Peyer's patch (tissue), 4 donors: ENCODE results near the gene TMEM141. TPM values are rescaled to one million over a fixed set of nuclear protein-coding genes. Genes with fewer than 3 reads are reported as not detected.

ENCODE experiments used
- DNase-seq, 3 donors: peaks; one replicate each; pipeline ENCODE4 v3.0.0-alpha.2; 2017 to 2019
- H3K27ac ChIP-seq, 4 donors: fragments of 200-600 bp; sonication (generic); one replicate each; pipeline ENCODE4 v1.5.1; 2016 to 2019
- H3K27me3 ChIP-seq, 2 donors: fragments of 200-600 bp; sonication (generic); one replicate each; pipeline ENCODE4 v1.5.1; 2019
- H3K36me3 ChIP-seq, 3 donors: fragments of 200-600 bp; sonication (generic); one replicate each; pipeline ENCODE4 v1.5.1; 2016 to 2019
- H3K4me1 ChIP-seq, 4 donors: fragments of 200-600 bp; sonication (generic); one replicate each; pipeline ENCODE4 v1.5.1; 2016 to 2019
- H3K4me3 ChIP-seq, 4 donors: fragments of 200-600 bp; sonication (generic); 1 replicate in 3 of 4; 2 replicates in 1 of 4; pipeline ENCODE4 v1.5.1; 2016 to 2019; ENCODE audit warnings: mild to moderate bottlenecking in 1 of 4
- H3K9me3 ChIP-seq, 4 donors: fragments of 200-600 bp; sonication (generic); one replicate each; pipeline ENCODE4 v1.5.1; 2016 to 2019; ENCODE audit warnings: mild to moderate bottlenecking in 1 of 4
- CTCF ChIP-seq, 6 experiments: fragments of 450-650 bp in 4 of 6; fragments of 200-600 bp in 2 of 6; sonication (generic) in 1 of 6; IDR thresholded peaks; one replicate each; pipeline ENCODE4 v1.5.1; 2017 to 2019; ENCODE audit warnings: antibody characterized with exemption in 6 of 6, mild to moderate bottlenecking in 3 of 6, moderate library complexity in 1 of 6
- POLR2A ChIP-seq, 2 donors: fragments of 450-650 bp; IDR thresholded peaks; one replicate each; pipeline ENCODE4 v1.5.1; 2017; ENCODE audit warnings: antibody characterized with exemption in 2 of 2, mild to moderate bottlenecking in 2 of 2, moderate library complexity in 2 of 2
- total RNA-seq, 4 donors: library from RNA; depleted of rRNA; stranded (reverse); fragments of >200 nt; gene quantifications; one replicate each; pipeline ENCODE4 v1.1.0, GENCODE V29; 2016

TMEM141 gene
- total RNA-seq, 4 donors from 2014 or later: 52.0 to 240 (median 187) TPM

DNA sequence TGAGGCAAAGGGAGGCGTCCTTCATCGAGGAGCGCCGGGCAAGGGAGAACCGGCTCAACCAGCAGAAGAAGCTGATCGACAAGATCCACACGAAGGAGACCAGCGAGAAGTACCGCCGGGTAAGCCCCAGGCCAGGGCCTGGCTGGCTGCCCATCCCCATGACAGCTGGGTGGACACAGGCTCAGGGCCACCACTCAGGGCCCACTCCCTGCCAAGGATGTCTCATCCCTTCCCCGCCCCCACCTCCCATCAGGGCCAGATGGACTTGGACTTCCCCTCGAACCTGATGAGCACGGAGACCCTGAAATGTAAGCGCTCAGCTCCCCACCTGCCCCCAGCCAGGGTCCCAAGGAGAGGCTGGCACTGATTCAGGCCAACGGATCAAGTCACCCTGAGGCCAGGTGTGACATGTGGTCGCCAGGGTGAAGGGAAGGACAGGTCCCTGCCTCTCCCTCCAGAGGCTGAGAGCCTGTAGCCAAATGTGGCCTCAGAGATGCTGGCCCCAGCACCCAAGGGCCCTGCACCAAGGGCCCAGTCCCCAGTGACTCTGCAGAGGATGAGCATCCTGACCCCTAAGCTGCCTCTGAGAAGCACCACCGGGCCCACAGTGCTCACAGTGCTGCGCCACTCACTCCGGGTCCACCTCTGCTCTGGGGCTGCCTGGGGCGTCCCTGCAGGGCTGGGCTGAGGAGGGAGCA is 13.5 kb downstream of the TMEM141 start:
- no peak overlapping the region for H3K4me3 ChIP-seq
- H3K36me3 ChIP-seq: no peaks in the 10 kb centered on the region
- no peaks in the 10 kb centered on the region for H3K27me3 ChIP-seq
- H3K9me3 ChIP-seq: no peaks in the 10 kb centered on the region
- peak in 1 of 3 donors; percentile 45 for DNase-seq
- peaks cover 0 to 47% (median 25%) of the 10 kb centered on the region in 4 donors for H3K4me1 ChIP-seq
- TF ChIP-seq CTCF (IDR thresholded peaks at IDR 0.05): no peak
- no peak for TF ChIP-seq POLR2A (IDR thresholded peaks at IDR 0.05)
- no peak overlapping the region for H3K27ac ChIP-seq

DNA sequence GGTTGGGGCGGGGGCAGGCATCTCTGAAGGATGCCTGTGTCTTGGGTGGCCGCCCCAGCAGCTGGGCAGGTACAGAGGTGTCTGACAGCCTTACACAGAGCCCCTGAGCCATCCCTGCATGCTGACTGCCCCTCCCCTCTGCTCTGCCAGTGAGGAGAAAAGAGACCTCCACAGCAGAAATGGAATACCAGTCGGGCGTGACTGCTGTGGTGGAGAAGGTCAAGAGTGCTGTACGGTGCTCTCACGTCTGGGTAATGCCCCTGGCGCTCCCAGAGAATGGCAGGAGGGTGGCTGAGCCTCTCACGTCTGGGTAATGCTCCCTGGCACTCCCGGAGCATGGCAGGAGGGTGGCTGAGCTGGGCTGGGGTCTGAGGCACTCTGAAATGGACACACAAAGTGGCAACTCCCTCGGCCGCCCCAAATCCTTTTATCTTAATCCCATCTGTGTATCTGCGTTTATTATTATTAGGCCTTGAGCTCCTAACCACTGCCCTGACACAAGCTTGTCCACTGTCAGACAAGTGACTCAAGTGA is 14.1 kb downstream of the TMEM141 start:
- DNase-seq: no peak
- TF ChIP-seq CTCF (IDR thresholded peaks at IDR 0.05) (no peak), POLR2A (IDR thresholded peaks at IDR 0.05) (no peak)
- Histone ChIP-seq H3K4me3 (no peak overlapping the region), H3K36me3 (no peaks in the 10 kb centered on the region), H3K27ac (no peak overlapping the region), H3K9me3 (no peaks in the 10 kb centered on the region), H3K4me1 (peaks cover under 1 to 47% (median 23%) of the 10 kb centered on the region in 4 donors), H3K27me3 (no peaks in the 10 kb centered on the region)

DNA sequence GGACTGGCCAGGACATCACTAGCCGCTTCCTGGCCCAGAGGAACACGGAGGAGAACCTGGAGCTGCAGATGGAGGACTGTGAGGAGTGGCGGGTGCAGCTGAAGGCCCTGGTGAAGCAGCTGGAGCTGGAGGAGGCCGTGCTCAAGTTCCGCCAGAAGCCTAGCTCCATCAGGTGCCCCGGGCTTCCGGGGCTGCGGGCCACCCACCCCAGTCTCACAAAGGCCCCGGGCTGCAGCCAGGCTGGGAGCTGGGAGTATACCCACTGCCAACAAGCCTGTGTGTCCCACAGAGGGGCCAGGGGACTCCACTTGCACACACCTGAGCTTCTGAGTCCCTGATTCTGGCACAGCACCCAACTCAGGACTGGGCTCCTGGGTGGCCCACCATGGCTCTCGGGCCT is 14.9 kb downstream of the TMEM141 start:
- Histone ChIP-seq H3K36me3 (peaks cover 0 to 4% (median 0%) of the 10 kb centered on the region in 3 donors), H3K9me3 (no peaks in the 10 kb centered on the region), H3K27me3 (no peaks in the 10 kb centered on the region), H3K4me3 (no peak overlapping the region), H3K4me1 (peaks cover 6 to 47% (median 19%) of the 10 kb centered on the region in 4 donors), H3K27ac (no peak overlapping the region)
- peak in 1 of 3 donors; percentile 40 for DNase-seq
- TF ChIP-seq CTCF (IDR thresholded peaks at IDR 0.05): no peak
- no peak for TF ChIP-seq POLR2A (IDR thresholded peaks at IDR 0.05)

DNA sequence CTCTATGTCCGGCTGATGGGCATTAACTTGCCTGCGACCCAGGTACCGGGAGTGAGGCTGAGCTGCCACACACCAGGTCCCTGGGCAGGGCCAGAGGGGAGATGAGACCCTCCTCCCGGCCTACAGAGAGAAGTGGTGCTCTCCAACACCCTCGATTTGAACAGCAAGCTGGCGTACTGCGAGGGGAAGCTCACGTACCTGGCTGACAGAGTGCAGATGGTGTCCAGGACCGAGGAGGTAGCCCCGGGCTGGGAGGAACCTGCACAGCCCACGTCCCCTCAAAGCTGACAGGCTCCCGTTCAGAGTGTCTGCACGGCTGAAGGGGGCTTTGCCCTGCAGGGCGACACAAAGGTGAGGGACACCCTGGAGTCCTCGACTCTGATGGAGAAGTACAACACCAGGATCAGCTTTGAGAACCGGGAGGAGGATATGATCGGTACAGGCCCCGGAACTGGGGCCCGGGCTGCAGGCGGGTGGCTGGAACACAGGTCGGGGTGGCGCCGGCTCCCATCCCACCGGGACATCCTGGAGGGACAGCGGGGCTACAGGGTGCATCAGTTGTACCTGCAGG is 15.6 kb downstream of the TMEM141 start:
- peaks cover 6 to 44% (median 17%) of the 10 kb centered on the region in 4 donors for H3K4me1 ChIP-seq
- H3K4me3 ChIP-seq: peak overlapping the region; percentile 94 to 100 (median 99)
- TF ChIP-seq POLR2A (IDR thresholded peaks at IDR 0.05) (no peak), CTCF (IDR thresholded peaks at IDR 0.05) (no peak)
- DNase-seq: peak in 1 of 3 donors; percentile 51
- peaks cover 0 to 6% (median 0%) of the 10 kb centered on the region in 3 donors for H3K36me3 ChIP-seq
- peak overlapping the region in 3 of 4 donors; percentile 84 to 97 (median 92) for H3K27ac ChIP-seq
- no peaks in the 10 kb centered on the region for H3K27me3 ChIP-seq
- H3K9me3 ChIP-seq: no peaks in the 10 kb centered on the region

GRCh38 chr9:136807281-136808074 is 16.3 kb downstream of the TMEM141 start, which contains the start of gene RABL6:
RABL6 (plus strand) TSS chr9:136807948; CDS start chr9:136808197, 249 bp downstream.
- H3K36me3 ChIP-seq: peaks cover 0 to 7% (median 0%) of the 10 kb centered on the region in 3 donors

More at GRCh38 chr9:136807281-136808074, 16.3 kb downstream of the TMEM141 start, which contains the start of gene RABL6:
- Histone ChIP-seq H3K4me3 (peak within 1 kb of the TSS; percentile 94 to 100 (median 99)), H3K27ac (peak within 1 kb of the TSS; percentile 84 to 97 (median 90)), H3K9me3 (no peaks in the 10 kb centered on the region), H3K27me3 (no peaks in the 10 kb centered on the region), H3K4me1 (peaks cover 6 to 44% (median 17%) of the 10 kb centered on the region in 4 donors)
- TF ChIP-seq CTCF (IDR thresholded peaks at IDR 0.05): no peak
- TF ChIP-seq POLR2A (IDR thresholded peaks at IDR 0.05): peak; percentile 61 to 83
- peak; percentile 68 to 89 (median 88) for DNase-seq
